Stomach (tissue), 9 donors: Measurements from ENCODE around the gene SEPTIN1. TPM values are rescaled to one million over a fixed set of nuclear protein-coding genes. Genes with fewer than 3 reads are reported as not detected.
"Not testable (repeated sequence)": the region's sequence is repeated elsewhere in the genome, so short reads cannot be mapped to it uniquely, and the experiment has no call there.

Experiments
- DNase-seq, 2 donors: peaks; one replicate each; pipeline versions ENCODE4 v3.0.0 to v3.0.0-alpha.2; 2013 to 2019
- H3K27ac ChIP-seq, 5 donors: fragments of 200-600 bp in 4 of 5; sonication (generic) in 4 of 5; one replicate each; pipeline ENCODE4 v1.5.1; 2013 to 2019; ENCODE audit warnings: mild to moderate bottlenecking in 1 of 5, moderate library complexity in 1 of 5
- H3K27me3 ChIP-seq, 3 donors: fragments of 200-600 bp; sonication (generic); one replicate each; pipeline ENCODE4 v1.5.1; 2017 to 2019; ENCODE audit warnings: mixed run types in 1 of 3
- H3K36me3 ChIP-seq, 4 donors: fragments of 200-600 bp; sonication (generic); 1 replicate in 3 of 4; 2 replicates in 1 of 4; pipeline ENCODE4 v1.5.1; 2016 to 2019
- H3K4me1 ChIP-seq, 4 donors: fragments of 200-600 bp; sonication (generic); one replicate each; pipeline ENCODE4 v1.5.1; 2016 to 2019
- H3K4me3 ChIP-seq, 4 donors: fragments of 200-600 bp; sonication (generic) in 3 of 4; one replicate each; pipeline ENCODE4 v1.5.1; 2016 to 2019; ENCODE audit warnings: mild to moderate bottlenecking in 1 of 4
- H3K9me3 ChIP-seq, 4 donors: fragments of 200-600 bp; sonication (generic); one replicate each; pipeline ENCODE4 v1.5.1; 2016 to 2019
- EP300 ChIP-seq: sonication (generic); formaldehyde crosslinking; IDR thresholded peaks from one replicate; pipeline ENCODE4 v1.6.1; 2017; ENCODE audit warnings: antibody characterized with exemption
- POLR2A ChIP-seq, 4 donors: fragments of 450-650 bp; IDR thresholded peaks; one replicate each; pipeline ENCODE4 v1.6.1; 2016; ENCODE audit warnings: antibody characterized with exemption in 4 of 4, control low read depth in 2 of 4, mild to moderate bottlenecking in 1 of 4, moderate library complexity in 1 of 4
- POLR2AphosphoS5 ChIP-seq, 3 donors: sonication (generic); formaldehyde crosslinking; IDR thresholded peaks; one replicate each; pipeline ENCODE4 v1.6.1; 2016; ENCODE audit warnings: antibody characterized with exemption in 3 of 3
- WGBS, 5 donors: extraction: QIAGEN DNeasy Blood & Tissue Kit in 3 of 5; methylation state at CpG; one replicate each; pipeline versions ENCODE4 v1.1.5 to v1.1.7; 2013 to 2018; 5-methylcytosine and 5-hydroxymethylcytosine counted together
- intact Hi-C: fragments of 100-400 bp; cut with DNase I; formaldehyde crosslinking; loops from one replicate; pipeline ENCODE4 v1.15.1; 2023; ENCODE audit warnings: low total_unique reads
- polyA plus RNA-seq, 3 donors: library from polyadenylated mRNA; stranded (reverse); fragments of 200-250 nt; gene quantifications; one replicate each; pipeline ENCODE4 v1.2.3, GENCODE V29; 2013
- total RNA-seq, 5 donors: library from RNA; depleted of rRNA; stranded (reverse); fragments of >200 nt; gene quantifications; one replicate each; pipeline versions ENCODE4 v1.1.0 to v1.2.3, GENCODE V29; 2014 to 2016
- TF ChIP-seq, protein P1 (sequence below), 7 experiments: fragments of 450-650 bp in 4 of 7; fragments of 200-600 bp in 3 of 7; sonication (generic) in 3 of 7; IDR thresholded peaks; one replicate each; pipeline ENCODE4 v1.5.1; 2016 to 2019; ENCODE audit warnings: antibody characterized with exemption in 7 of 7, control low read depth in 2 of 7, mild to moderate bottlenecking in 1 of 7
- donor health status: healthy with polysubstance abuse.
- donor health status: Bipolar disorder and iron deficiency.
- donor health status: healthy.

The SEPTIN1 gene
- total and polyA plus RNA-seq, 8 donors, result 0.72 to 10.5 (median 5.3) TPM; not detected in 1

DNA sequence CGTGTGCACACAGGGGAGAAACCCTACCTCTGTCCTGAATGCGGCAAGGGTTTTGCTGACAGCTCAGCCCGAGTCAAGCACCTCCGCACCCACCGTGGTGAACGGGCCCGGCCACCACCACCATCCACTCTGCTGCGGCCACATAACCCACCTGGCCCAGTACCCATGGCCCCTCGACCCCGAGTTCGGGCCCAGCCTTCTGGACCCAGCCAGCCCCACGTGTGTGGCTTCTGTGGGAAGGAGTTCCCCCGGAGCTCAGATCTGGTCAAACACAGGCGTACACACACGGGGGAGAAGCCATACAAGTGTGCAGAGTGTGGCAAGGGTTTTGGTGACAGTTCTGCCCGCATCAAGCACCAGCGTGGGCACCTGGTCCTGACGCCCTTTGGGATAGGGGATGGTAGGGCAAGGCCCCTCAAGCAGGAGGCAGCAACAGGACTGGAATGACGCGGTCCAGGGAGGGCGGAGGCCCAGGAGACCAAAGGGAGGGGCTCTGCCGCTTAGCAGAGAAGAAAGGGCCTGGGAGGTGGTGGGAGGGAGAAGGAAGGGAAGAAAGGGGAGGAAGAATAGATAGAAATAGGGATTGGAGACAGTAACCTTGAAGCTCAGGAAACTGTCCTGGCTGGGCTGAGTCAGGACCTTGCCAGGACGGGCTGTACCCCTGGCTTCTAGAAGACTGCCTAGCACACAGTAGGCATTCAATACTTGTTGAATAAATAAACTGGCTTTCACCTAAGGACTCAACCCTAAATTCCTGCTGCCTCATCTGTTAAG lies 16.5 kb upstream of the SEPTIN1 start:
- no peak overlapping the region for H3K4me3 ChIP-seq
- 79 to 85% (median 80%) methylated on average over 23 of the region's 23 CpGs for WGBS, 5 donors
- DNase-seq, result no peak
- H3K36me3 ChIP-seq, result peaks cover 11 to 21% (median 18%) of the 10 kb centered on the region in 4 donors
- no peaks in the 10 kb centered on the region for H3K9me3 ChIP-seq
- H3K4me1 ChIP-seq, result peaks cover 19 to 69% (median 38%) of the 10 kb centered on the region in 4 donors
- peak overlapping the region in 4 of 5 donors; percentile 75 to 89 (median 84) for H3K27ac ChIP-seq
- intact Hi-C loops, result no loop called here
- TF ChIP-seq, protein P1, sequence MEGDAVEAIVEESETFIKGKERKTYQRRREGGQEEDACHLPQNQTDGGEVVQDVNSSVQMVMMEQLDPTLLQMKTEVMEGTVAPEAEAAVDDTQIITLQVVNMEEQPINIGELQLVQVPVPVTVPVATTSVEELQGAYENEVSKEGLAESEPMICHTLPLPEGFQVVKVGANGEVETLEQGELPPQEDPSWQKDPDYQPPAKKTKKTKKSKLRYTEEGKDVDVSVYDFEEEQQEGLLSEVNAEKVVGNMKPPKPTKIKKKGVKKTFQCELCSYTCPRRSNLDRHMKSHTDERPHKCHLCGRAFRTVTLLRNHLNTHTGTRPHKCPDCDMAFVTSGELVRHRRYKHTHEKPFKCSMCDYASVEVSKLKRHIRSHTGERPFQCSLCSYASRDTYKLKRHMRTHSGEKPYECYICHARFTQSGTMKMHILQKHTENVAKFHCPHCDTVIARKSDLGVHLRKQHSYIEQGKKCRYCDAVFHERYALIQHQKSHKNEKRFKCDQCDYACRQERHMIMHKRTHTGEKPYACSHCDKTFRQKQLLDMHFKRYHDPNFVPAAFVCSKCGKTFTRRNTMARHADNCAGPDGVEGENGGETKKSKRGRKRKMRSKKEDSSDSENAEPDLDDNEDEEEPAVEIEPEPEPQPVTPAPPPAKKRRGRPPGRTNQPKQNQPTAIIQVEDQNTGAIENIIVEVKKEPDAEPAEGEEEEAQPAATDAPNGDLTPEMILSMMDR (IDR thresholded peaks at IDR 0.05), result no peak
- TF ChIP-seq POLR2A (IDR thresholded peaks at IDR 0.05) (no peak), EP300 (no peak), POLR2AphosphoS5 (IDR thresholded peaks at IDR 0.05) (no peak)
- no peaks in the 10 kb centered on the region for H3K27me3 ChIP-seq

DNA sequence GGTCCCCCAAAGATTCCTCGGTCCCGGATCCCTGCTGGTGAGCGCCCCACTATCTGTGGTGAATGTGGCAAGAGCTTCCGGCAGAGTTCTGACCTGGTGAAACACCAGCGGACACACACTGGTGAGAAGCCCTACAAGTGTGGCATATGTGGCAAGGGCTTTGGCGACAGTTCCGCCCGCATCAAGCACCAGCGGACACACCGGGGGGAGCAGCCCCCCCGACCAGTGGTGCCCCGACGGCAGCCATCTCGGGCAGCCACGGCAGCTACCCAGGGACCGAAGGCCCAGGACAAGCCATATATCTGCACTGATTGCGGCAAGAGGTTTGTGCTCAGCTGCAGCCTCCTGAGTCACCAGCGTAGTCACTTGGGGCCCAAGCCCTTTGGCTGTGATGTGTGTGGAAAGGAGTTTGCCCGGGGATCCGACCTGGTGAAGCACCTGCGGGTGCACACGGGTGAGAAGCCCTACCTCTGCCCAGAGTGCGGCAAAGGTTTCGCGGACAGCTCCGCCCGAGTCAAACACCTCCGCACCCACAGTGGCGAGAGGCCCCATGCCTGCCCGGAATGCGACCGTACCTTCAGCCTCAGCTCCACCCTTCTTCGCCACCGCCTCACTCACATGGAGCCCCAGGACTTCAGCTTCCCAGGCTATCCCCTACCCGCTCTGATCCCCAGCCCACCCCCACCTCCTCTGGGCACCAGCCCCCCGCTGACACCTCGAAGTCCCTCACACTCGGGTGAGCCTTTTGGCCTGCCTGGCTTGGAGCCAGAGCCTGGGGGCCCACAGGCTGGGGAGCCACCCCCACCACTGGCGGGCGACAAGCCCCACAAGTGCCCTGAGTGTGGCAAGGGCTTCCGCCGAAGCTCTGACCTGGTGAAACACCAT lies 15.7 kb upstream of the SEPTIN1 start:
- TF ChIP-seq, protein P1 (IDR thresholded peaks at IDR 0.05), result no peak
- TF ChIP-seq POLR2AphosphoS5 (IDR thresholded peaks at IDR 0.05) (no peak), EP300 (no peak), POLR2A (IDR thresholded peaks at IDR 0.05) (no peak)
- no peaks in the 10 kb centered on the region for H3K9me3 ChIP-seq
- WGBS, 5 donors, result 85 to 94% (median 89%) methylated on average over 23 to 42 of the region's 42 CpGs
- peak overlapping the region in 1 of 5 donors; percentile 89 for H3K27ac ChIP-seq
- peaks cover 19 to 69% (median 38%) of the 10 kb centered on the region in 4 donors for H3K4me1 ChIP-seq
- peaks cover 11 to 21% (median 18%) of the 10 kb centered on the region in 4 donors for H3K36me3 ChIP-seq
- no peaks in the 10 kb centered on the region for H3K27me3 ChIP-seq
- intact Hi-C loops, result no loop called here
- DNase-seq, result no peak
- no peak overlapping the region for H3K4me3 ChIP-seq

DNA sequence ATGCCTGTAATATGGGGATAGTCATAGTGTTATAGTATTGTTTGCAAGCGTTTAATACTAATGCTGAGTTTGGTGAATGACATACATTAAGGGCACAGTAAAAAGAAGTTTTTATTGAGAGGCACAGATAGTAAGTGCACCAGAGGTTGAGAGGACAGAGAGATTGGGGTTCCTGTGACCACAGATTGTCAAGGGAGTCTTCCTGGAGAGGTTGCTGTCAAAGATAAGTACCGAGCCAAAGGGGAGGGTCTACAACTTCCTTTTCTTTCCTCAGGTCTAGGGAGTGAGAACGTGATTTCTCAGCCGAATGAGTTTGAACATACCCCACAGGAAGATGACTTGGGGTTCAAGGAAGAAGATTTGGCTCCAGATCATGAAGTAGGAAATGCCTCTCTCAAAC lies 14.7 kb upstream of the SEPTIN1 start:
- H3K27me3 ChIP-seq, result no peaks in the 10 kb centered on the region
- H3K27ac ChIP-seq, result no peak overlapping the region
- H3K36me3 ChIP-seq, result peaks cover 11 to 21% (median 18%) of the 10 kb centered on the region in 4 donors
- peaks cover 19 to 69% (median 38%) of the 10 kb centered on the region in 4 donors for H3K4me1 ChIP-seq
- TF ChIP-seq POLR2AphosphoS5 (IDR thresholded peaks at IDR 0.05), result no peak
- no peak for TF ChIP-seq POLR2A (IDR thresholded peaks at IDR 0.05)
- TF ChIP-seq, protein P1 (IDR thresholded peaks at IDR 0.05), result no peak
- TF ChIP-seq EP300, result no peak
- WGBS, 5 donors, result 63 to 73% (median 68%) methylated on average over 4 of the region's 4 CpGs
- H3K4me3 ChIP-seq, result no peak overlapping the region
- no peak for DNase-seq
- no peaks in the 10 kb centered on the region for H3K9me3 ChIP-seq
- intact Hi-C loops, result no loop called here

DNA sequence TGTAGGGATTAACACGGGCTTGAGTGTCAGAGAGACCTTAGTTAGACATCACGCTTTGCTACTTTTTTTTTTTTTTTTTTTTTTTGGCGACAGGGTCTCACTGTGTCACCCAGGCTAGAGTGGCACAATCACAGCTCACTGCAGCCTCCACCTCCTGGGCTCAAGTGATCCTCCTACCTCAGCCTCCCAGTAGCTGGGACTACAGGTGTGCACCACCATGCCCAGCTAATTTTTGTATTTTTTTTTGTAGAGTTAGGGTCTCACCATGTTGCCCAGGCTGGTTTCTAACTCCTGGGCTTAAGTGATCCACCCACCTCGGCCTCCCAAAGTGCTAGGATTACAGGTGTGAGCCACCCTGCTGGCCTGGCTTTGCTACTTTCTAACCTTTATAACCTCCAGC lies 14.3 kb upstream of the SEPTIN1 start:
- peaks cover 11 to 21% (median 18%) of the 10 kb centered on the region in 4 donors for H3K36me3 ChIP-seq
- H3K4me3 ChIP-seq, result peak overlapping the region in 2 of 4 donors; percentile 92 to 96
- peaks cover 19 to 69% (median 38%) of the 10 kb centered on the region in 4 donors for H3K4me1 ChIP-seq
- H3K27ac ChIP-seq, result peak overlapping the region in 1 of 5 donors; percentile 84
- 51 to 66% (median 60%) methylated on average over 4 of the region's 4 CpGs for WGBS, 5 donors
- H3K27me3 ChIP-seq, H3K9me3 ChIP-seq, DNase-seq, intact Hi-C loops: not testable (repeated sequence)
